OCI-LY7 (cell line): ENCODE data around the gene WEE2. TPM values are rescaled to one million over a fixed set of nuclear protein-coding genes. Genes with fewer than 3 reads are reported as not detected.
A peak's percentile ranks its signal among the peaks of the same experiment; 100 is the strongest.
"Not testable (repeated sequence)": the region's sequence is repeated elsewhere in the genome, so short reads cannot be mapped to it uniquely, and the experiment has no call there.

Source experiments
- BruUV-seq: library from RNA; stranded (reverse); fragments of 400-500 nt; replicated peaks from 2 replicates; lab custom pipeline; 2021; lab: Mats Ljungman, UMichigan
- CTCF ChIA-PET: fragments of 300-600 bp; sonication (Branson Sonifier 250); formaldehyde crosslinking; loops from one replicate; lab custom pipeline; 2022; ENCODE audit warnings: antibody characterized with exemption; ENCODE audit not compliant: unreplicated experiment; lab: Charles Lee
- POLR2A ChIA-PET: fragments of 300-600 bp; sonication (Branson Sonifier 250); formaldehyde crosslinking; loops from one replicate; lab custom pipeline; 2022; ENCODE audit warnings: antibody characterized with exemption; lab: Charles Lee
- DNase-seq: peaks from one replicate; pipeline ENCODE4 v3.0.0-alpha.2; 2015; ENCODE audit warnings: low spot score
- H2AFZ ChIP-seq: fragments of 200-600 bp; sonication (generic), shearing (Covaris generic); 2 replicates; pipeline ENCODE4 v1.6.1; 2014; ENCODE audit warnings: mild to moderate bottlenecking, antibody characterized with exemption, low read length, moderate library complexity
- H3K27ac ChIP-seq: fragments of 200-600 bp; sonication (generic); 2 replicates; pipeline ENCODE4 v1.5.1; 2014; ENCODE audit warnings: mixed run types, low read depth, mild to moderate bottlenecking, moderate library complexity, low read length, inconsistent platforms; ENCODE audit not compliant: poor library complexity, severe bottlenecking
- H3K36me3 ChIP-seq: fragments of 200-600 bp; sonication (generic); 2 replicates; pipeline ENCODE4 v1.6.1; 2014; ENCODE audit warnings: mild to moderate bottlenecking, antibody characterized with exemption, low read length, moderate library complexity, mixed read lengths; ENCODE audit not compliant: insufficient read depth
- H3K4me1 ChIP-seq: fragments of 200-600 bp; sonication (generic); 2 replicates; pipeline ENCODE4 v1.5.1; 2014; ENCODE audit warnings: mild to moderate bottlenecking, low read length; ENCODE audit not compliant: insufficient read depth, poor library complexity, severe bottlenecking
- H3K4me2 ChIP-seq: fragments of 200-600 bp; sonication (generic); 2 replicates; pipeline ENCODE4 v1.6.1; 2014; ENCODE audit warnings: mild to moderate bottlenecking, low read length
- H3K4me3 ChIP-seq: fragments of 200-600 bp; sonication (generic); 2 replicates; pipeline ENCODE4 v1.5.1; 2014; ENCODE audit warnings: mild to moderate bottlenecking, low read depth, low read length; ENCODE audit not compliant: poor library complexity, severe bottlenecking
- H3K79me2 ChIP-seq: fragments of 200-600 bp; sonication (generic); 2 replicates; pipeline ENCODE4 v1.6.1; 2016; ENCODE audit warnings: low read depth, mild to moderate bottlenecking, low read length, moderate library complexity, mixed read lengths; ENCODE audit not compliant: insufficient read depth
- H3K9me2 ChIP-seq: fragments of 200-600 bp; sonication (generic); 2 replicates; pipeline ENCODE4 v1.6.1; 2016; ENCODE audit warnings: mild to moderate bottlenecking, low read length, mixed read lengths; ENCODE audit not compliant: insufficient read depth
- H3K9me3 ChIP-seq: fragments of 200-600 bp; sonication (generic); 2 replicates; pipeline ENCODE4 v1.6.1; 2014; ENCODE audit warnings: mild to moderate bottlenecking, mixed run types, low read length, mixed read lengths
- H4K20me1 ChIP-seq: fragments of 200-600 bp; sonication (generic); 2 replicates; pipeline ENCODE4 v1.6.1; 2014; ENCODE audit warnings: mild to moderate bottlenecking, antibody characterized with exemption, low read length, moderate library complexity, mixed read lengths; ENCODE audit not compliant: insufficient read depth
- EZH2phosphoT487 ChIP-seq: fragments of 200-600 bp; sonication (generic); IDR thresholded peaks from 2 replicates; pipeline ENCODE4 v1.6.1; 2018; ENCODE audit warnings: low read depth, borderline replicate concordance, mild to moderate bottlenecking, mixed run types, antibody characterized with exemption, low read length, moderate library complexity, mixed read lengths
- intact Hi-C: fragments of 100-400 bp; cut with micrococcal nuclease; formaldehyde crosslinking; loops from one replicate; pipeline ENCODE4 v1.10.0; 2022; ENCODE audit not compliant: unreplicated experiment
- total RNA-seq, 2 experiments: library from RNA; depleted of rRNA in 1 of 2; stranded (reverse); fragments of >200 nt in 1 of 2; shearing (Covaris generic) in 1 of 2; gene quantifications; 2 replicates each; pipeline ENCODE4 v1.2.3, GENCODE V29; 2014 to 2022
- TF ChIP-seq, protein P1 (sequence below): fragments of 200-600 bp; sonication (generic); conservative IDR thresholded peaks from 2 replicates; pipeline ENCODE4 v1.5.1; 2014; ENCODE audit warnings: mild to moderate bottlenecking, antibody characterized with exemption, low read length, moderate library complexity, mixed read lengths

Gene WEE2
- total RNA-seq, 2 experiments from 2014 or later: not detected

DNA sequence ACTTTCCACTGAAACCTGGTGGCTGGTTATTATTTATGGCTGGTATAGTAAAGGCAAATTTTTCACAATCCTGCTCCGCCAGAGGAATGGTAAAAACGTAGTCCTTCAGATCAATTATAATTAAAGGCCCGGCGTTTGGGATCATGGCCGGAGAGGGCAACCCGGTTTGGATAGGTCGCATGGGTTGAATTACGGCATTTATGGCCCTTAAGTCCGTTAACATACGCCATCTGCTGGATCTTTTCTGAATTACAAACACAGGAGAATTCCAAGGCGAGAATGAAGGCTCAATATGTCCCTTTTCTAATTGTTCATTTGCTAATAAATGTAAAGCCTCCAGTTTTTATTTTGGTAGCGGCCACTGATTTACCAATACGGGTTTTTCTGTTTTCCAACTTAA is 44.5 kb downstream of the WEE2 start:
- H2AFZ ChIP-seq: no peak overlapping the region
- no peaks in the 10 kb centered on the region; the same call in 1 of the 2 replicates for H4K20me1 ChIP-seq
- no peaks in the 10 kb centered on the region for H3K9me2 ChIP-seq
- H3K4me1 ChIP-seq: no peaks in the 10 kb centered on the region
- H3K9me3 ChIP-seq: peaks cover 40% of the 10 kb centered on the region
- ChIA-PET CTCF (no interaction called here), POLR2A (no interaction called here)
- no peak overlapping the region for H3K4me2 ChIP-seq
- peaks cover 7% of the 10 kb centered on the region; the same call in 1 of the 2 replicates for H3K79me2 ChIP-seq
- no TSS peak for BruUV-seq
- intact Hi-C loops: no loop called here
- DNase-seq: peak; percentile 13
- H3K4me3 ChIP-seq: no peak overlapping the region
- no peak overlapping the region for H3K27ac ChIP-seq
- TF ChIP-seq EZH2phosphoT487: no peak
- TF ChIP-seq, protein P1, sequence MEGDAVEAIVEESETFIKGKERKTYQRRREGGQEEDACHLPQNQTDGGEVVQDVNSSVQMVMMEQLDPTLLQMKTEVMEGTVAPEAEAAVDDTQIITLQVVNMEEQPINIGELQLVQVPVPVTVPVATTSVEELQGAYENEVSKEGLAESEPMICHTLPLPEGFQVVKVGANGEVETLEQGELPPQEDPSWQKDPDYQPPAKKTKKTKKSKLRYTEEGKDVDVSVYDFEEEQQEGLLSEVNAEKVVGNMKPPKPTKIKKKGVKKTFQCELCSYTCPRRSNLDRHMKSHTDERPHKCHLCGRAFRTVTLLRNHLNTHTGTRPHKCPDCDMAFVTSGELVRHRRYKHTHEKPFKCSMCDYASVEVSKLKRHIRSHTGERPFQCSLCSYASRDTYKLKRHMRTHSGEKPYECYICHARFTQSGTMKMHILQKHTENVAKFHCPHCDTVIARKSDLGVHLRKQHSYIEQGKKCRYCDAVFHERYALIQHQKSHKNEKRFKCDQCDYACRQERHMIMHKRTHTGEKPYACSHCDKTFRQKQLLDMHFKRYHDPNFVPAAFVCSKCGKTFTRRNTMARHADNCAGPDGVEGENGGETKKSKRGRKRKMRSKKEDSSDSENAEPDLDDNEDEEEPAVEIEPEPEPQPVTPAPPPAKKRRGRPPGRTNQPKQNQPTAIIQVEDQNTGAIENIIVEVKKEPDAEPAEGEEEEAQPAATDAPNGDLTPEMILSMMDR: peak; percentile 70
- H3K36me3 ChIP-seq: peaks cover 100% of the 10 kb centered on the region

DNA sequence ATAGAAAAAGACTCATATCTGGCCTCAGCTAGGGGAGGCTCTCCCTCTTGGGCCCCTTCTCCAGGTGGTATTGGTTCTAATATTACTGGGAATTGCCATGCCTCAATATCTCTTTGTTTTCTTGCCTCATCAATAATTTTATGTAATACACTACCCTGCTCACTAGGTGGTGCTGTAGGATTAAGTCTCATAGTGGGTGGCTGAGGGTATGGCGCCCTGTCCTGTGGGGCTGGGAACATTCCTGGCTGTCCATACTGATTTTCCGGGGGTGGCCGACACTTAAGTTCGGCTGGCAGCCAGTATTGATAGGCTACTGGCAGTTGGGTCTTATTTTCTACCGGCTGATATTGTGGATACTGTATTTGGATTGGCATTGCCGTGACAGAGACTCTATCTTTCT is 46.8 kb downstream of the WEE2 start:
- no peaks in the 10 kb centered on the region for H3K9me2 ChIP-seq
- TF ChIP-seq, protein P1: peak; percentile 71
- TF ChIP-seq EZH2phosphoT487: no peak
- no peaks in the 10 kb centered on the region for H3K4me1 ChIP-seq
- H3K36me3 ChIP-seq: peaks cover 98% of the 10 kb centered on the region
- peak; percentile 42 for DNase-seq
- no peak overlapping the region for H2AFZ ChIP-seq
- H3K79me2 ChIP-seq: no peaks in the 10 kb centered on the region
- no peaks in the 10 kb centered on the region; the same call in 1 of the 2 replicates for H4K20me1 ChIP-seq
- H3K27ac ChIP-seq: no peak overlapping the region
- H3K9me3 ChIP-seq: peaks cover 26% of the 10 kb centered on the region
- intact Hi-C loops: no loop called here
- no TSS peak for BruUV-seq
- CTCF ChIA-PET: no interaction called here
- POLR2A ChIA-PET: interaction anchor here (0.6 kb wide), 1 partner anchor 13 kb away, joined by 3 read pairs; no protein-coding TSS in a partner anchor
- no peak overlapping the region for H3K4me3 ChIP-seq
- no peak overlapping the region for H3K4me2 ChIP-seq

DNA sequence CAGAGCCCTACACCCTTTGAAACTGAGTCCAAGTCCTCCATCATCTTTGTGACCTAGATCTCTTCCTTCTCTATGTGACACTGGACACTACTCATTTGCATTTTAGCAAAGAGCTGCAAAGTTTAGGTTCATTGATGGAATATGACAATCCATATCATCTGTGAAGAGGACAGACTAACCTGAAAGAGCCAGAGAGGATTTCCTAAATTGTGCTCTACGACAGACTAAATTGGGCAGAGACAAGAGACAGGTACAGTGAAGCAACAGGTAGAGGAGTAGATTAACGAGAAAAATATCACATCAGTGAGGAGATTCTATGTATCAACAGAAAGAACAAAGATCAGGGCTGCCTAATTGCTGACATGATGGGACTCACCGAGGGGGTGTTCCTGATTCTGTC is 55.6 kb downstream of the WEE2 start, which contains the start of gene TAS2R3:
TSS of gene TAS2R3 (plus strand) at position 301 of the 400 bp plus-strand sequence. CDS start at position 363, 62 bp downstream.
- no peak for TF ChIP-seq EZH2phosphoT487
- TF ChIP-seq, protein P1: no peak

DNA sequence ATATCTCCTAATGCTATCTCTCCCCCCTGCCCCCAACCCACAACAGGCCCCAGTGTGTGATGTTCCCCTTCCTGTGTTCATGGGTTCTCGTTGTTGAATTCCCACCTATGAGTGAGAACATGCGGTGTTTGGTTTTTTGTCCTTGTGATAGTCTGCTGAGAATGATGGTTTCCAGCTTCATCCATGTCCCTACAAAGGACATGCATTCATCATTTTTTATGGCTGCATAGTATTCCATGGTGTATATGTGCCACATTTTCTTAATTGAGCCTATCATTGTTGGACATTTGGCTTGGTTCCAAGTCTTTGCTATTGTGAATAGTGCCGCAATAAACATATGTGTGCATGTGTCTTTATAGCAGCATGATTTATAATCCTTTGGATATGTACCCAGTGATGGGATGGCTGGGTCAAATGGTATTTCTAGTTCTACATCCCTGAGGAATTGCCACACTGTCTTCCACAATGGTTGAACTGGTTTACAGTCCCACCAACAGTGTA is 62.0 kb downstream of the WEE2 start:
- H3K79me2 ChIP-seq, DNase-seq, CTCF ChIA-PET, H3K4me1 ChIP-seq, H3K27ac ChIP-seq, H2AFZ ChIP-seq, H3K9me3 ChIP-seq, H3K36me3 ChIP-seq, H3K9me2 ChIP-seq, H4K20me1 ChIP-seq, intact Hi-C loops, BruUV-seq, H3K4me2 ChIP-seq, H3K4me3 ChIP-seq: not testable (repeated sequence)
- POLR2A ChIA-PET: interaction anchor here (0.7 to 1.3 kb wide), 3 partner anchors 9 to 13 kb away, joined by 3 to 4 read pairs (median 3); no protein-coding TSS in a partner anchor

More for the DNA sequence above, 55.6 kb downstream of the WEE2 start, which contains the start of gene TAS2R3:
- H3K4me2 ChIP-seq: no peak within 1 kb of the TSS
- no TSS peak for BruUV-seq
- H2AFZ ChIP-seq: no peak within 1 kb of the TSS
- H3K4me1 ChIP-seq: no peaks in the 10 kb centered on the region
- ChIA-PET CTCF (no interaction called here), POLR2A (interaction anchor here (0.8 to 1.1 kb wide), 2 partner anchors 15 to 22 kb away, joined by 3 read pairs; no protein-coding TSS in a partner anchor)
- H3K9me3 ChIP-seq: no peaks in the 10 kb centered on the region
- H3K4me3 ChIP-seq: no peak within 1 kb of the TSS
- no peak for DNase-seq
- no peak within 1 kb of the TSS for H3K27ac ChIP-seq
- peaks cover 37% of the 10 kb centered on the region for H3K36me3 ChIP-seq
- intact Hi-C loops: no loop called here
- H4K20me1 ChIP-seq: no peaks in the 10 kb centered on the region
- H3K79me2 ChIP-seq: no peaks in the 10 kb centered on the region
- H3K9me2 ChIP-seq: no peaks in the 10 kb centered on the region
